ENCODE measurements around the gene FZD10. TPM values are rescaled to one million over a fixed set of nuclear protein-coding genes. Genes with fewer than 3 reads are reported as not detected.
A peak's percentile ranks its signal among the peaks of the same experiment; 100 is the strongest.

Gene FZD10
- total RNA-seq, 1 donor from 2014 or later: 0.21 TPM

DNA sequence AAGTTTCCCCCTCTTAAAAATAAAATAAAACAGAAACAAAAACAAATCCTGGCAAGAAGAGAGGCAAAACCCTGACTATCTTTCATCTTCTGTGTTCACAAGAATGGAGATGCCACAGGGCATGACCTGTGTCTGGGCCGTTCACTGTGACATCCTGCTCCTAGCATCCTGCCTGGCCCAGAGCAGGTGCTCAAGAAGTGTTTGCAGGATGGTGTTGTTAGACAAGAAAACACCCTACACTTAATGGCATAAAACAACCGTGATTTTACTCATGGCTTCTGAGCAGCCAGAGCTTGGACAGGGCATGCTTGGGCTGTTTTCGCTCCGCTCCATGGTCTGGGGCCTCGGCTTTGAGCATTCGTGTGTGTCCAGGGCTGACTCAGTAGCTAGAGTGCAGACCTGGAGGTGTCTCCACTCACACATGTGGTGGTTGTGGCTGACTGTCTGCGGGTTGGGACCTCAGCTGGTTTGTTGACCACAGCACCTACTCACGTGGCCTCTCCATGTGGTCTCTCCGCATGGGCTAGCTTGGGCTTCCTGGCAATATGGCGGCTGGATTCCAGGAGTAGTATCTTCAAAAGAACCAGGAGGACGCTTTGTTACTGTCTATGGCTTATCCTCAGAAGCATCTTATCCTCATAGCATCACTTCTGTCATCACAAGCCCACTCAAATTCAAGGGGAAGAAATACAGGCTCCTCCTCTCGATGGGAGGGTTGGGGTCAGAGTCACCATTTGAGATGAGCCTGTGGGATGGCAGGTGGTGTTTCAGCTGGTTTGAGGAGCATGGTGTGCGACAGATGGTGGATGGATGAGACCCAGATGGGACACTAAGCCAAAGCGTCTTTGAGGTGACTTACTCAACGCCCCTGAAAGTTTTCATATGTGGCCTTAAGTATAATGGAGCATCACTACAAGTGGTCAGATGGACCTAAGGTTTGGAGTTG, 33.2 kb upstream of the FZD10 start:
- Histone ChIP-seq H3K9me3 (no peaks in the 10 kb centered on the region), H3K36me3 (no peaks in the 10 kb centered on the region), H3K27ac (peak overlapping the region; percentile 60 to 76), H3K4me3 (no peak overlapping the region), H3K4me1 (no peaks in the 10 kb centered on the region), H3K27me3 (no peaks in the 10 kb centered on the region)
- intact Hi-C loops (cut with DNase I): no loop called here
- TF ChIP-seq, protein P1, sequence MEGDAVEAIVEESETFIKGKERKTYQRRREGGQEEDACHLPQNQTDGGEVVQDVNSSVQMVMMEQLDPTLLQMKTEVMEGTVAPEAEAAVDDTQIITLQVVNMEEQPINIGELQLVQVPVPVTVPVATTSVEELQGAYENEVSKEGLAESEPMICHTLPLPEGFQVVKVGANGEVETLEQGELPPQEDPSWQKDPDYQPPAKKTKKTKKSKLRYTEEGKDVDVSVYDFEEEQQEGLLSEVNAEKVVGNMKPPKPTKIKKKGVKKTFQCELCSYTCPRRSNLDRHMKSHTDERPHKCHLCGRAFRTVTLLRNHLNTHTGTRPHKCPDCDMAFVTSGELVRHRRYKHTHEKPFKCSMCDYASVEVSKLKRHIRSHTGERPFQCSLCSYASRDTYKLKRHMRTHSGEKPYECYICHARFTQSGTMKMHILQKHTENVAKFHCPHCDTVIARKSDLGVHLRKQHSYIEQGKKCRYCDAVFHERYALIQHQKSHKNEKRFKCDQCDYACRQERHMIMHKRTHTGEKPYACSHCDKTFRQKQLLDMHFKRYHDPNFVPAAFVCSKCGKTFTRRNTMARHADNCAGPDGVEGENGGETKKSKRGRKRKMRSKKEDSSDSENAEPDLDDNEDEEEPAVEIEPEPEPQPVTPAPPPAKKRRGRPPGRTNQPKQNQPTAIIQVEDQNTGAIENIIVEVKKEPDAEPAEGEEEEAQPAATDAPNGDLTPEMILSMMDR (IDR thresholded peaks at IDR 0.05): no peak
- no peak for DNase-seq (ENCODE audit: low spot score in 2 of 2)

GRCh38 chr12:130130346-130130745, 31.9 kb upstream of the FZD10 start:
- Histone ChIP-seq H3K4me3 (no peak overlapping the region), H3K27ac (no peak overlapping the region), H3K27me3 (no peaks in the 10 kb centered on the region), H3K4me1 (no peaks in the 10 kb centered on the region), H3K36me3 (no peaks in the 10 kb centered on the region), H3K9me3 (no peaks in the 10 kb centered on the region)
- DNase-seq (ENCODE audit: low spot score in 2 of 2): no peak
- intact Hi-C loops (cut with DNase I): no loop called here
- TF ChIP-seq, protein P1 (IDR thresholded peaks at IDR 0.05): no peak

GRCh38 chr12:130131025-130131424, 31.2 kb upstream of the FZD10 start:
- Histone ChIP-seq H3K36me3 (no peaks in the 10 kb centered on the region), H3K27ac (no peak overlapping the region), H3K27me3 (no peaks in the 10 kb centered on the region), H3K4me1 (no peaks in the 10 kb centered on the region), H3K4me3 (no peak overlapping the region), H3K9me3 (no peaks in the 10 kb centered on the region)
- TF ChIP-seq, protein P1 (IDR thresholded peaks at IDR 0.05): no peak
- intact Hi-C loops (cut with DNase I): no loop called here
- DNase-seq (ENCODE audit: low spot score in 2 of 2): no peak

DNA sequence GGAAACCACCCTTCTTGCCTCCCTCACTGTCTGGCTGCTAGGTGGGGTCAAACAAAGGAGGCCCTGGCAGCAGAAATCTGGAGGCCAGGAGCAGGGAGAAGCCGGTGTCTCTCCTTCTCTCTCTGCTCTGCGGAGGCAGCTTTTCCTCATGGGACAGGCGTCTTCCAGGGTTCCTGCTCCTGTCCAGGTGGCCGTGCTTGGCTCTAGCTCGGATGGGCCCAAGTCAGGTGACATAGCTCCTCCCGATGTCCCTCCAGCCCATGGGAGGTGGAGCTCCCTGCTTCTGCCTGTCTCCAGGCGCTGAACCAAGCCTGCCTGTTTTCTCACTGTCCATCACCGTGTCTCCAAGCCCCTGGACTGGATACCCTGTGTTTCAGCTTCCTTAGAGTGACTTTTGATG, 30.5 kb upstream of the FZD10 start:
- DNase-seq (ENCODE audit: low spot score in 2 of 2): no peak
- no peaks in the 10 kb centered on the region for H3K27me3 ChIP-seq
- TF ChIP-seq, protein P1 (IDR thresholded peaks at IDR 0.05): no peak
- intact Hi-C loops (cut with DNase I): no loop called here
- no peaks in the 10 kb centered on the region for H3K9me3 ChIP-seq
- H3K4me1 ChIP-seq: no peaks in the 10 kb centered on the region
- H3K4me3 ChIP-seq: no peak overlapping the region
- no peak overlapping the region for H3K27ac ChIP-seq
- no peaks in the 10 kb centered on the region for H3K36me3 ChIP-seq

DNA sequence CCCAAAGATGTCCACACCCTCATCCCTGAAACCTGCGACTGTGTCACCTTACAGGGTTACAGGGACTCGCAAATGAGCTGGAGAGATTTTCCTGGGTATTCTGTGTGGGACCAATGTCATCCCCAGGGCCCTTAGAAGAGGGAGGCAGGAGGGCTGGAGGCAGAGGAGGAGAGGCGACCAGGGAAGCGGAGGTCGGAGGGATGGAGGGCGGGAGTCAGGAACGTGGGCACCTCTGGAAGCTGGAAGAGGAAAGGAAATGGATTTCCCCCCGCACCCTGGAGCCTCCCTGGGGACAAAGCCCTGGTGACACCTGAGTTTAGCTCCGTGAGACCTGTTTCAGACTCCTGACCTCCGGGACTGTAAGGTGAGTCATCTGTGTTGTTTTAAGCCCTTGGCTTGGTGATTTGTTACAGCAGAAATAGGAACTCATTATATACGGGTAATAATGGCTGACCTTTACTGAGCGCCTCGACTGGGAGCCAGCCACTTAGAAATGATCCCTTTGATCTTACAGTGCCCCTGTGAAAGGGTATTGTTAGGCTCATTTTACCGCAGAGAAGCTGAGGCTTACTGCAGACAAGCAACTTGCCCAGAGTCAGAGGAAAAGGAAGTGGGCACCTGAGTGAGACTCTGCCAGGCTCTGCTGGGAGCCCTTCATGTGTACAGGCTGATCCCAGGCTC, 29.3 kb upstream of the FZD10 start:
- DNase-seq (ENCODE audit: low spot score in 2 of 2): no peak
- H3K4me1 ChIP-seq: no peaks in the 10 kb centered on the region
- intact Hi-C loops (cut with DNase I): no loop called here
- TF ChIP-seq, protein P1 (IDR thresholded peaks at IDR 0.05): no peak
- no peaks in the 10 kb centered on the region for H3K27me3 ChIP-seq
- H3K9me3 ChIP-seq: no peaks in the 10 kb centered on the region
- H3K27ac ChIP-seq: no peak overlapping the region
- no peak overlapping the region for H3K4me3 ChIP-seq
- no peaks in the 10 kb centered on the region for H3K36me3 ChIP-seq
